A549 (cell line): ENCODE measurements around the gene ZNF600. TPM values are rescaled to one million over a fixed set of nuclear protein-coding genes. Genes with fewer than 3 reads are reported as not detected.
"Not testable (repeated sequence)": the region's sequence is repeated elsewhere in the genome, so short reads cannot be mapped to it uniquely, and the experiment has no call there.

Source experiments
- ATAC-seq, 2 experiments: fragments of 200-7000 bp in 1 of 2; fragments of >200 bp in 1 of 2; cut with Nextera tagmentation in 1 of 2; cut with Tn5 transposase in 1 of 2; 3 replicates each; pipeline versions ENCODE4 v1.8.0 to v1.9.1; 2018 to 2020; ENCODE audit warnings: mild to moderate bottlenecking in 1 of 2, moderate library complexity in 1 of 2
- CTCF ChIA-PET: fragments of 300-600 bp; sonication (Branson Sonifier 250); formaldehyde crosslinking; extraction: SDS; loops from one replicate; lab custom pipeline; 2021; ENCODE audit warnings: antibody characterized with exemption, inconsistent platforms; lab: Yijun Ruan, JAX
- POLR2A ChIA-PET: fragments of 350-600 bp; formaldehyde crosslinking; extraction: SDS; loops from one replicate; lab custom pipeline; 2021; ENCODE audit warnings: antibody characterized with exemption, inconsistent platforms; lab: Yijun Ruan, JAX
- DNase-seq, 2 experiments: peaks; one replicate each; pipeline versions ENCODE4 v3.0.0 to v3.0.0-alpha.2; 2011 to 2016; ENCODE audit warnings: low read depth in 1 of 2, low spot score in 1 of 2
- FAIRE-seq: peaks from 2 replicates; lab custom pipeline; 2011; peaks lifted over from hg19 to GRCh38; lab: Jason Lieb, UNC
- H3K27ac ChIP-seq, 2 experiments: fragments of >200 bp; sonication (Bioruptor Twin); formaldehyde crosslinking; 3 replicates each; pipeline ENCODE4 v1.5.1; 2016 to 2017
- H3K4me1 ChIP-seq: fragments of >200 bp; sonication (Bioruptor Twin); formaldehyde crosslinking; 3 replicates; pipeline ENCODE4 v1.6.1; 2016
- H3K4me2 ChIP-seq: fragments of >200 bp; sonication (Bioruptor Twin); formaldehyde crosslinking; 3 replicates; pipeline ENCODE4 v1.6.1; 2016
- H3K4me3 ChIP-seq: fragments of >200 bp; sonication (Bioruptor Twin); formaldehyde crosslinking; 3 replicates; pipeline ENCODE4 v1.5.1; 2016
- H3K9me3 ChIP-seq: fragments of >200 bp; sonication (Bioruptor Twin); formaldehyde crosslinking; 3 replicates; pipeline ENCODE4 v1.6.1; 2016
- BHLHE40 ChIP-seq: IDR thresholded peaks from 2 replicates; pipeline ENCODE4 v1.6.1; 2012; ENCODE audit warnings: low read depth, low read length, inconsistent platforms
- CBX2 ChIP-seq: fragments of 200-600 bp; sonication (generic); IDR thresholded peaks from 2 replicates; pipeline ENCODE4 v1.6.1; 2016; ENCODE audit warnings: low read depth, mild to moderate bottlenecking, borderline replicate concordance
- CBX8 ChIP-seq: fragments of 200-600 bp; sonication (generic); IDR thresholded peaks from 2 replicates; pipeline ENCODE4 v1.6.1; 2016
- CEBPB ChIP-seq, 2 experiments: fragments of >200 bp in 1 of 2; sonication (Bioruptor Twin) in 1 of 2; formaldehyde crosslinking in 1 of 2; IDR thresholded peaks; 2 replicates each; pipeline ENCODE4 v1.6.1; 2012 to 2016
- E2F6 ChIP-seq: IDR thresholded peaks from 2 replicates; pipeline ENCODE4 v1.6.1; 2012; ENCODE audit warnings: low read depth, borderline replicate concordance
- EHF ChIP-seq: fragments of 250-450 bp; sonication (Bioruptor Pico); IDR thresholded peaks from 2 replicates; pipeline ENCODE4 v1.5.0; 2020; ENCODE audit warnings: mild to moderate bottlenecking
- EHMT2 ChIP-seq: fragments of 200-600 bp; sonication (generic); IDR thresholded peaks from 2 replicates; pipeline ENCODE4 v1.6.1; 2016; ENCODE audit warnings: antibody characterized with exemption, low read depth, mild to moderate bottlenecking, moderate library complexity
- EP300 ChIP-seq, 2 experiments: fragments of >200 bp; sonication (Bioruptor Twin); formaldehyde crosslinking; IDR thresholded peaks; 2 replicates in 1 of 2; 3 replicates in 1 of 2; pipeline ENCODE4 v1.6.1; 2016 to 2017
- ESRRA ChIP-seq: fragments of 150-350 bp; IDR thresholded peaks from 2 replicates; pipeline ENCODE4 v1.6.1; 2014; ENCODE audit warnings: mild to moderate bottlenecking, low read length, borderline replicate concordance
- FOSB ChIP-seq: fragments of 250-450 bp; sonication (Bioruptor Pico); IDR thresholded peaks from 2 replicates; pipeline ENCODE4 v1.5.0; 2020; ENCODE audit warnings: mild to moderate bottlenecking, moderate library complexity
- FOXS1 ChIP-seq: fragments of 250-450 bp; sonication (Bioruptor Pico); IDR thresholded peaks from 2 replicates; pipeline ENCODE4 v1.5.0; 2020; ENCODE audit warnings: mild to moderate bottlenecking, moderate library complexity
- JUNB ChIP-seq: fragments of >200 bp; sonication (Bioruptor Twin); formaldehyde crosslinking; IDR thresholded peaks from 2 replicates; pipeline ENCODE4 v1.6.1; 2016
- MAZ ChIP-seq: fragments of 150-350 bp; IDR thresholded peaks from 2 replicates; pipeline ENCODE4 v1.6.1; 2014; ENCODE audit warnings: antibody characterized with exemption, low read depth, low read length, borderline replicate concordance
- PHF8 ChIP-seq: fragments of 200-600 bp; sonication (generic); IDR thresholded peaks from 2 replicates; pipeline ENCODE4 v1.6.1; 2016; ENCODE audit warnings: low read depth, mild to moderate bottlenecking, antibody characterized with exemption, moderate library complexity, borderline replicate concordance
- POLR2A ChIP-seq: IDR thresholded peaks from 2 replicates; pipeline ENCODE4 v1.6.1; 2012; ENCODE audit warnings: mild to moderate bottlenecking, low read length
- POLR2AphosphoS2 ChIP-seq: conservative IDR thresholded peaks from 2 replicates; pipeline ENCODE4 v1.6.1; 2012; ENCODE audit warnings: low read length, improper control_type of control experiment, inconsistent platforms
- RARB ChIP-seq: fragments of 250-450 bp; sonication (Bioruptor Pico); IDR thresholded peaks from 2 replicates; pipeline ENCODE4 v1.8.0; 2021; ENCODE audit warnings: mild to moderate bottlenecking, moderate library complexity
- RCOR1 ChIP-seq: fragments of 150-350 bp; IDR thresholded peaks from 2 replicates; pipeline ENCODE4 v1.6.1; 2014; ENCODE audit warnings: antibody characterized with exemption, low read length, low read depth
- TP53 ChIP-seq: fragments of 250-450 bp; sonication (Bioruptor Pico); IDR thresholded peaks from 2 replicates; pipeline ENCODE4 v1.5.0; 2021; ENCODE audit warnings: mild to moderate bottlenecking, moderate library complexity
- ZNF302 ChIP-seq: fragments of 250-450 bp; sonication (Bioruptor Pico); IDR thresholded peaks from 2 replicates; pipeline ENCODE4 v1.9.0; 2021; ENCODE audit warnings: inconsistent platforms, mild to moderate bottlenecking, moderate library complexity
- ZSCAN20 ChIP-seq: fragments of 250-450 bp; sonication (Bioruptor Pico); IDR thresholded peaks from 2 replicates; pipeline ENCODE4 v1.8.0; 2022; ENCODE audit warnings: mild to moderate bottlenecking, moderate library complexity
- WGBS: methylation state at CpG from one replicate; pipeline ENCODE4 v1.1.6; 2017; ENCODE audit errors: missing lambda C conversion rate; 5-methylcytosine and 5-hydroxymethylcytosine counted together
- polyA plus RNA-seq, 4 experiments: library from polyadenylated mRNA; depleted of rRNA in 3 of 4; stranded (reverse); fragments of >200 nt; fragmentation: RNase III in 1 of 4; extraction: RNeasy Plus Mini Kit Qiagen cat#74134 plus additional on column Dnase treatment in 1 of 4; gene quantifications; 2 replicates in 3 of 4; 3 replicates in 1 of 4; pipeline ENCODE4 v1.2.3, GENCODE V29; 2011 to 2017
- TF ChIP-seq, protein P1 (sequence below): fragments of >200 bp; sonication (Bioruptor Twin); formaldehyde crosslinking; IDR thresholded peaks from 3 replicates; pipeline ENCODE4 v1.5.1; 2016

Gene ZNF600
- polyA plus RNA-seq, 2 of the 4 experiments (the other 2 are of a cell fraction), result 0.08 to 0.48 TPM

DNA sequence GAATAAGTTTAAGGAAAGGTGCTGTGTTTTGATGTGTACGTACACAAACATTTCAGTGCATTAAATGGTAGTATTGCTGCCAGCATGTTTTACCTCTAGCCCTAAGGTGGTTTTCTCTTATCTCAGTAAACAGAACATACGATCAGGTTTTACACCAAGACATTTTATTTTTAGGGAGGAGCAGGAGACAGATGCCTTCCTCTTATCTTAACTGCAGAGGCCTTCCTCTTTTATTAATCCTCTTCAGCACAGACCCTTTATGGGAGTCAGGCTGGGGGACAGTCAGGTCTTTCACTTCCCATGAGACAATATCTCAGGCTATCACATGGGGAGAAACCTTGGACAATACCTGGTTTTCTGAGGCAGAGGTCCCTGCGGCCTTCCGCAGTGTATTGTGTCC is 36.8 kb downstream of the ZNF600 start (continued):
- TF ChIP-seq CEBPB (IDR thresholded peaks at IDR 0.05), result no peak

DNA sequence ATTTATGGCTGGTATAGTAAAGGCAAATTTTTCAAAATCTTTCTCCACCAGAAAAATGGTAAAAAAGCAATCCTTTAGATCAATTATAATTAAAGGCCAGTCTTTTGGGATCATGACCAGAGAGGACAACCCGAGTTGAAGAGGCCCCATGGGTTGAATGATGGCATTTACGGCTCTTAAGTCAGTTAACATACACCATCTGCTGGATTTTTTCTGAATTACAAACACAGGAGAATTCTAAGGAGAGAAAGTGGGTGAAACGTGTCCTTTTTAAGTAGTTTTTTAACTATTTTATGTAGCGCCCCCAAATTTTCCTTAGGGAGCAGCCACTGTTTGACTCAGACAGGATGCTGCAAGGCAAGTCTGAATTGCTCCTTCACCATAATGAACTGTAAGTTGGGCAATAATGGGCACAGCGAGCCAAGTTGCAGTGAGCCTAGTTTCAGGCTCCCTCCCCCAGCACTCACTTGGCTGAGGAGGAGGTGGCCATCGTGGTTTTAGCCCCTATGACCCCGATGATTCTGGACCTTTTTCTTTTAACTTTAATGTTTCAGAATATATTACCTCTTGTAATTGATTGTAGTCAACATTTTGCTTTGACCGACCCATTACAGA is 38.1 kb downstream of the ZNF600 start:
- H3K4me1 ChIP-seq, result no peaks in the 10 kb centered on the region
- H3K4me2 ChIP-seq, result no peak overlapping the region
- CTCF ChIA-PET, result no interaction called here
- FAIRE-seq (no peak), ATAC-seq (no peak)
- 3% methylated on average over 8 of the region's 8 CpGs for WGBS
- TF ChIP-seq FOSB, result no peak
- no peak for TF ChIP-seq FOXS1
- TF ChIP-seq EHMT2, result no peak
- TF ChIP-seq BHLHE40, result no peak
- no peak for TF ChIP-seq POLR2A
- TF ChIP-seq EHF, result no peak
- no peak for TF ChIP-seq CBX2
- TF ChIP-seq EP300 (IDR thresholded peaks at IDR 0.05), result no peak
- TF ChIP-seq RARB (CRISPR knock-in tag), result no peak
- TF ChIP-seq, protein P1, sequence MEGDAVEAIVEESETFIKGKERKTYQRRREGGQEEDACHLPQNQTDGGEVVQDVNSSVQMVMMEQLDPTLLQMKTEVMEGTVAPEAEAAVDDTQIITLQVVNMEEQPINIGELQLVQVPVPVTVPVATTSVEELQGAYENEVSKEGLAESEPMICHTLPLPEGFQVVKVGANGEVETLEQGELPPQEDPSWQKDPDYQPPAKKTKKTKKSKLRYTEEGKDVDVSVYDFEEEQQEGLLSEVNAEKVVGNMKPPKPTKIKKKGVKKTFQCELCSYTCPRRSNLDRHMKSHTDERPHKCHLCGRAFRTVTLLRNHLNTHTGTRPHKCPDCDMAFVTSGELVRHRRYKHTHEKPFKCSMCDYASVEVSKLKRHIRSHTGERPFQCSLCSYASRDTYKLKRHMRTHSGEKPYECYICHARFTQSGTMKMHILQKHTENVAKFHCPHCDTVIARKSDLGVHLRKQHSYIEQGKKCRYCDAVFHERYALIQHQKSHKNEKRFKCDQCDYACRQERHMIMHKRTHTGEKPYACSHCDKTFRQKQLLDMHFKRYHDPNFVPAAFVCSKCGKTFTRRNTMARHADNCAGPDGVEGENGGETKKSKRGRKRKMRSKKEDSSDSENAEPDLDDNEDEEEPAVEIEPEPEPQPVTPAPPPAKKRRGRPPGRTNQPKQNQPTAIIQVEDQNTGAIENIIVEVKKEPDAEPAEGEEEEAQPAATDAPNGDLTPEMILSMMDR, result no peak
- TF ChIP-seq TP53 (CRISPR knock-in tag), result no peak
- no peak for TF ChIP-seq CBX8
- TF ChIP-seq E2F6, result no peak
- no peak for TF ChIP-seq ZNF302 (CRISPR knock-in tag)
- TF ChIP-seq RCOR1, result no peak
- TF ChIP-seq, all 56 proteins: peak for 0
- no peak overlapping the region for H3K4me3 ChIP-seq
- peaks cover 17% of the 10 kb centered on the region for H3K9me3 ChIP-seq
- DNase-seq, result peak in 1 of 2 experiments; percentile 19
- POLR2A ChIA-PET, result no interaction called here
- no peak overlapping the region for H3K27ac ChIP-seq

DNA sequence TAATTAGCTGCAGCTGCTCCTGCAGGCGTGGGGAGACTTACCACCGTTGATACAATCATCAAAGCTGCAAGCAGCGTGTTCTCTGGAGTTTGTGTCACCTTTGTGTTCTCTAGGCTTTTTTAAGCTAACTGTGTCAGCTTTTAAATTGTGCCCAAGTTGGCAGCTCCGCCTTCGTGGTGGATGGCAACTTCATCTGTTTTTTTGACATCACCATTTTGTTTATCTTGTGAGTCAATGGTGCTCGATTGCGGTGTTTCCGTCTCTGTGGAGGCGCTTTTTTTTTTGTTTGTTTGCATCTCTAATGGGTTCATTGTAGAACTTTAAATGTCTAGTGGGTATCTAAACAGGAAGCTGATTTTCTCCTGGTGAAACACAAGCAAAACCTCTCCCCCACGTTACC is 40.7 kb downstream of the ZNF600 start:
- ATAC-seq, H3K27ac ChIP-seq, CTCF ChIA-PET, H3K4me2 ChIP-seq, DNase-seq, FAIRE-seq, POLR2A ChIA-PET, H3K4me3 ChIP-seq, H3K4me1 ChIP-seq: not testable (repeated sequence)
- 3% methylated on average over 10 of the region's 10 CpGs for WGBS
- peaks cover 24% of the 10 kb centered on the region for H3K9me3 ChIP-seq

DNA sequence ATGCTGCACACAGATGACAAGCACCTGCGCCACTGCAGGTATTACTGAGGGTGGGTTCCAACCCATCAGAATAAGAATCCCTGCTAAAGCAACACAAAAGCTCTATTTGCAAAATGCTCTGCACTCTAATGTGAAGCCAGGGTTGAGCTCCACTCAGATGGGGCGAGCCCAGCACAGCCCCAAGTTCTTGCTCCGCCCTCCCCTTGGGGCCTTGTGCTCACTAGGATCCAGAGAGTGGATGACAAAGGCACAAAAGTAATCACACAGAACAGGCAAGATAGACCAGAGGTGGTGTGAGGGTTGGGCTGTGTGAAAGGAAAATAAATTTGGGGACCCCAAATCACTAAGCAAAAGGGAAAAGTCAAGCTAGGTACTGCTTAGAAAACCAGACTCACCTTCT is 43.5 kb downstream of the ZNF600 start:
- TF ChIP-seq ESRRA (no peak), JUNB (no peak), PHF8 (no peak), EHF (no peak), EHMT2 (no peak), MAZ (no peak), POLR2AphosphoS2 (no peak), ZSCAN20 (CRISPR knock-in tag) (no peak)
- FAIRE-seq, result no peak
- Histone ChIP-seq H3K9me3 (peaks cover 37% of the 10 kb centered on the region), H3K27ac (no peak overlapping the region), H3K4me1 (no peaks in the 10 kb centered on the region), H3K4me3 (no peak overlapping the region), H3K4me2 (no peak overlapping the region)
- ATAC-seq, result no peak
- DNase-seq, result no peak
- CTCF ChIA-PET, result no interaction called here
- 4% methylated on average over 2 of the region's 3 CpGs for WGBS
- POLR2A ChIA-PET, result no interaction called here
